HCEC 1CT (cell line): ENCODE results near the gene CLCN4.

ENCODE experiments used
- DNase-seq: peaks from one replicate; pipeline ENCODE4 v3.0.0-alpha.2; 2017

The CLCN4 gene

DNA sequence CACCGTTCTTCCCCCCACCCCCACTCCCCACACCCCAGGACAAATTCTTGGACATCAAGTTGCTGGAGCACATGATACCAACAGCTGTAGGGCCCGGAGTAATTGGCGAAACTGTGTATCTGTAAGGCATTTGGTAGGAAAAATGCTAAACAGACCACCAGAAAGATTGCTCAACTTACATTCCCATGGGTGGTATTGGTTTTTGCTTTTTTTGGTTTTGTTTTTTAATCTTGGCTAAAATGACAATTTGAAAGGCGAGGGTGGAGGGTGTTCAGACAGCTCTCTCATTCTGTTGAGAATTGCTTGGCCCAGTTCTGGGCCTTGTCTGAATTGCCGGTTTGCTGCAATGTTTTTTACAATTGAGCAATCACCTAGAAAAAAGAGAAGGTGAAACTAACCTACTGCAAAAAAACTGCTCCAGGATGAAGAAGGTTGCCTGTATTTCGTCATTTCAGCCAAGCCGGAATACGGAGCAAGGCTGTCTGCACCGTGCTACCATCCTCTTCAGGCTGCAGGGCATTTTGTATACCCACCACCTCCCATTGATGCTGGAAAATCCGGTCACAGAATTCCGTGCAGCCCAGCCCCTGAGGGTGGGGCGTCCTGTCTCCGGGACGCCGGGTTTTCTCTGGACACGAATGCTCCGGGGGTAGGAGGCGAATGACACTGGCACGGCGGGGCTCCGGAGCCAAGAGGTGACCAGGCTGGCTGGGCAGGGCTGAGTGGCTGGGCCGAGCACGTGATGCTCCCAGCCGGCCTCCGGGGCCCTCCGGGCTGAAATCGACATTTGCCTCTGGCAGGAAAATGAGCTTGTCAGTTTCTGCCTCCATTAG lies at the start of gene CLCN4:
Gene CLCN4, plus strand, starts transcription at position 777 of the 833 bp plus-strand sequence. CDS start 28,058 bp downstream, outside the sequence.
- no peak for DNase-seq

DNA sequence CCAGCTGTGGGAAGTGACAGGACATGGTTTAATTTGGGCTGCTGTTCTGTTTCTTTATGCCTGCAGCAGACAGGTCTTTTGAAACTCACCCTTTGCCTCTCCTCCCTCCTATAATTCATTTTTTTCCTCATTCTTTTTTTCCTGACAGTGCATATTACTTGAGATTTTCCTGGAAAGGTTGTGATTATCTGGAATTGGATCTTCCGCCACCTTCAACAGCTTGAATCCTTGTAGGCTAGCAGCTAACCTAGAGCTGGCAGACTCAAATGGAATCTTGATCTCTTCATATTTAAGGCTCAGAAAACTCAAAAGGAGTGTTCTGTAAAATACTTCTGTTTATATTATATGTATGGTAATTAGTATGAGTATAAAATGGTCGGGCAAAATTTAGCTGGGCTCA lies 49.3 kb upstream of the CLCN4 start:
- no peak for DNase-seq

DNA sequence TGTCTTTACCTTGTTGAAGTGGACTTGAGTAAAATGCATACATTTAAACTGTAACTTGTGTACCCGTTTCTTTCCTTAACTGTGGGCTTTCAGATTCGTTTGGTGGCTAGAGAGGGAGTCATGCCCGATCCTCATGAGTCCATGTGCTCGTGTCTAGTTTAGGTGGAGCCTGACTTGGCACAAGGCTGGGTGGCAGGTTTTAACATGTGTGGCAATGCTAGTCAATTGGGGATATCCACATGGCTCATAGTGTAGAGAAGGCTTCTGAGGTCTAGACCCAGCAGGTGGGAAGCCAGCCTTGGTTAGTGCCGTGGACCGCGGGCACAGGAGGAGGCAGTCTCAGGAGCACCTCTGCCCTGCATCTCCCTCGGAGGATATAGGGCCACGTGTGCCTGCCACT lies 48.5 kb upstream of the CLCN4 start:
- DNase-seq: no peak

DNA sequence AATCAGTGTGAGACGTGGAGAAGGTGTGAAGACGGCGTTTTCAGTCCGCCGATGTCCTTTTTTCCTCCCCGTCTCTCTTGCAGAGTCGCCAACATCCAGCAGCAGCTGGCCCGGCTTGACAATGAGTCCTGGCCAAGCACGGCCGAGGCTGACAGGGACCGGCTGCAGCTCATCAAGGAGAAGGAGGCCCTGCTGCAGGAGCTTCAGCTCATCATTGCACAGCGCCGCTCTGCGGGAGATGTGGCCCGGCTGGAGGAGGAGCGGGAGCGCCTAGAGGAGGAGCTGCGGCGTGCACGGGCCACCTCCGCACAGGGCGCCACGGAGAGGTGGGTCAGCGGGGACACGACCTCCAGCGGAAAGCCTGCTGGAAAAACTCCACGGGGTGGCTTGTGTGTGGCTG lies 47.1 kb upstream of the CLCN4 start:
- DNase-seq: no peak

DNA sequence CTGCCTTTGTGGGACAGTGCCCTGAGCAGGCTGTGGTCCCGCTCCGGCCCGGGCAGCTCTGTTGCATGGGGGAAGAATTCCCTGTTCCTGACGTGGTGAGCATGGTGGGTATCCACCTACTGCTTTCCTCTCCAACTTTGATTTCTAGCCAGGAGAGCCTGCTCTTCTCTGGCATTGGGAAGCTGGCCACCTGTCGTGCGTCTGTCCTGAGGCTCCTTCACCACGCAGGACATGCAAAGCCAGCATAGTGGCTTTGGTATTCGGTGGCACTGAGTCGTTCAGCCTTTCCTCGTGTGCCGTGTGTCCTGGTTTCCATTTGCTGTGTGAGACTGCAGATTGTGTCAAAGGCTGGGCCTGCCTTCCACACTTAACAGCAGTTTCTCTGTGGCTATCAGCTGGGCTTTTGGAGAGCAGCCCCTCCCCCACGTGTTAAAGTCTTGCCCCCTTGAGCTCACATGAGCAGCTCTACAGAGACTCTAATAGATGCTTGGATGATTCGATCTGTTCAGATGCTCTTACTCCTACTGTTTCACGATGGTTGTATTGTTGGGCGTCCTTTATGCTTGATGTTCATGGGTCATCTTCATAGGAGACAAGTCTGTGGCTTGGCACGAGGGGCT lies 46.3 kb upstream of the CLCN4 start:
- DNase-seq: no peak

DNA sequence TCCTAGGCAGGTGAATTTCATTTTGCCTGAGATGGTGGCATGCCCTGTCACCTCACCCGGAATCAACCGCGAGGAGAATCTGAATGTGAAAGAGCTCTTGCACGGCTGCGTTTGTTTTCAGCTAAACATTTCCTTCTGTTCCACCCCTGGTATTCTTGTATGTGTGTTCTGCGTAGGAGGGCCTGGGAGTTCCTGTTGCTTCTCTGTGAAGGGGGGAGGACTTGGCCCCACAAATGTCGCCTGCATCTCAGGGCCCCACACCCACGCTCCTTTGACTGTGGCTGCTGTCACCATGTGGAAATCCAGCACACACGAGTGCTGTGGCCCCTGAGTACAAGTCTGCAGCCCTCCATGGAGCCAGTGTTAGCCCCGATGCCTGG lies 45.8 kb upstream of the CLCN4 start:
- no peak for DNase-seq

DNA sequence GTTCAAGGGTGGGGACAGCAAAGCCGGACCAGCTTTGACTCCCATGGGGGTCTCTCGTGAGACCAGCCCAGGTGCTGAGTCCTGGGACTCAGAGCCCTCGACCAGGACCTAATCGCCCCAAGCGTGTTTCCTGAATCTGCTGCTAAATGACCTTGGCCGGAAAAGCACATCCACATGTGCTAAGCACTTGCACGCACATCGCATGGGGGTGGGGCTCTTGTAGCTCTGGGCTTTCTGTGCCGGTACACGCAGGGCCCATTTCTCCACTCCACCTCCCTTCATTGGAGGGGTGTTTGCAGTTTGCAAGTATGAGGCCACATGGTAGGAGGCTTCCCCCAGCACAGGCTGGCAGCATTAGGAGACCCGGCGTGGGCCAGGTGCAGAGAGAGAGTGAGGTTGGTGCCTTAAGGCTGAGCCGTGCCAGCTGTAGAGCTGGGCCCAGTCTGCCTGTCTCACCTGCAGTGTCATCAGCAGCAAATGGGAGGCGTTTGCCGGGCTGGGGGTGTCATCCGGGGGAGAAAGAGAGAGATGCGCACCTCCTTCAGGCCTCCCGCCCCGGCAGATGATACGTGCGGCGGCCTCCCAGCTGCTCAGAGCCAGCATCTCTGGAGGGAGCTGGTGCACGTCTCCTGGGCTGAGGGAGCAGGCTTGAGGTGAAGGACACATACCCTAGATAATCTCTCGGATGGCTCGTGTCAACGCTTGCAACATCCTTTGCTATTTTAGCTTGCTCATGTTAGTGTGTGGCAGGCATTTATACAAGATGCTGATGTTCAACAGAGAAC lies 45.2 kb upstream of the CLCN4 start:
- DNase-seq: no peak

DNA sequence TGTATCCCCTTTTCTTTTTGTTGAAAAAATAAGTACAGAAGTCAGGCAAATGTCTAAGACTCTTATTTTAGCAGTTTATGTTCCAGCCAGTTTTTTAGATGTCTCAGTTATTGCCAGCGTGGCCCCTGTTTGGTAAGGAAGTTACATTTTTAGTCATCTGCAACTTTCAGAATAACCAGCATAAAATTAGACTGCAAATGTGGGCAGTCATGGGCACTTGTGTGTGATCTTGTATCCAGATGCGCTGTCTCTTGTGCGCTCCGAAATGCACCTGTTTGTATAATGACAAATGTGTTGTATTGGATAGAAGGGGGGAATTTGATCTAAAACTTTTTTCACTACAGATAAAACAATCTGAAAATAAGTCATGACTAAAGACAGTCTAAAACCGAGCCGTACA lies 44.3 kb upstream of the CLCN4 start:
- no peak for DNase-seq

DNA sequence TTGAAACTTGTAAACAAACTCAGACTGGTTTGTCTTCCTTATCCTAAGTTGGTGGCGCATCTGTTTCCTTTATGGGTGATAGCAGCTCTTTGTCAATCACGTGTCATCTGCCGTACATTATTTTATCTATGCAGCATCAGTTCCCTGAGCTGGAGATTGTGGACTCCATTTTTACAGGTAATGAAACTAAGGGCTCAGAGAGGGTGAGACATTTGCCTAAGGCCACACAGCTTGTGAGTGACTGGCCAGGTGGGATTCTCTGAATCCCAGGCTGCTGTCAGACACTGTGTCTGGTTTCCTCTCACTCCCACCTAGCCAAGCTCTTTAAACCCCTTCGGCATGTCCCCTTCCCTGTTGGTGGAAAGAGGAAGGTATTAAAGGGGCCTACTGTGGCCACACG lies 41.7 kb upstream of the CLCN4 start:
- no peak for DNase-seq

DNA sequence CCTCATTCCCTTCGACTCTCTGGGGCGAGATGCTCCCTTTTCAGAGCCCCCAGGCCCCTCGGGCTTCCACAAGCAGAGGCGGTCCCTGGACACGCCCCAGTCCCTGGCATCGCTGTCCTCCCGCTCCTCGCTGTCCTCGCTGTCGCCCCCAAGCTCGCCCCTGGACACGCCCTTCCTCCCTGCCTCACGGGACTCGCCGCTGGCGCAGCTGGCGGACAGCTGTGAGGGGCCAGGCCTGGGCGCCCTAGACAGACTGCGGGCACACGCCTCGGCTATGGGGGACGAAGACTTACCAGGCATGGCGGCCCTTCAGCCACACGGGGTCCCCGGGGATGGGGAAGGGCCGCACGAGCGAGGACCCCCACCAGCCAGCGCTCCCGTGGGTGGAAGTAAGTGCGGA lies 39.5 kb upstream of the CLCN4 start:
- DNase-seq: no peak

DNA sequence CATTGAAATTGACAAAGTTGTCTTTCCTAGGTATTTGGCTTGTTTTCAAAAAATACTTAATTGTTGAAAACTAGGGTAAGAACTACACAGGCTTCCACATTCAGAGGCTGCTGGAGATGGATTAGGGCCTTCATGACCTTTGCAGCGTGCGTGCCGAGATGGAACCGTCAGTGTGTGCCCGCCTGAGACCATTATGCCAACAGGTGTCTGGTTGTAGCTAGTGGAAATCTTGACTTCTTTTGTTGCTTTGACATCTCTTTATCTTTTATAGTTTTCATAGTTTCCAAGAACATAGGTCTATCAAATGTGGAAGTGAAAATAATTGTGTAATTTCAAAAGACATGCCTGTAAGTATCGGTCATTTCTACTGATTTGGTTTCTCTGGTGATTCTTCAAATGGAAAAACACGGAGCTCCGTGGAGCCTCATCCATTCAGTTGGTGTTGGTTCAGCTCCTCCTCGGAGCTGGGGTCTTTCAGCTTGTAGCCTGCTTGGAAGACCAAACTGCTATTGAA lies 38.9 kb upstream of the CLCN4 start:
- DNase-seq: no peak

DNA sequence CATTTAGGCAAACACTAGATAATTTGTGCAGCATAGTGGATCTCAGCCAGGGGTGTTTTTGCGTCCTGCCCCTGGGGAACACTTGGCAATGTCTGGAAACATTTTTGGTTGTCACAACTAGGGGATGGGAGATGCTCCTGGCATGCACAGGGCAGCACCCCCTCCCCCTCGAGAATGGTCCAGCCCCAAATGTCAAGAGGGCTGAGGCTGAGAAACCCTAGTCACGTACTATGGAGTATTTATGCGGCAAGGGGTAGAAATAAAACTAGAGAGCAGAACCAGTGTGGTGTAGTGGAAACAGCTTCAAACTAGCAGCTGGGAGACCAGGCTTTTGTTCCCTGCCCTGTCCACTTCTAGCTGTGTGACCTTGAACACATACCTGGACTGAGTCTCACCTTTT lies 38.2 kb upstream of the CLCN4 start:
- no peak for DNase-seq

DNA sequence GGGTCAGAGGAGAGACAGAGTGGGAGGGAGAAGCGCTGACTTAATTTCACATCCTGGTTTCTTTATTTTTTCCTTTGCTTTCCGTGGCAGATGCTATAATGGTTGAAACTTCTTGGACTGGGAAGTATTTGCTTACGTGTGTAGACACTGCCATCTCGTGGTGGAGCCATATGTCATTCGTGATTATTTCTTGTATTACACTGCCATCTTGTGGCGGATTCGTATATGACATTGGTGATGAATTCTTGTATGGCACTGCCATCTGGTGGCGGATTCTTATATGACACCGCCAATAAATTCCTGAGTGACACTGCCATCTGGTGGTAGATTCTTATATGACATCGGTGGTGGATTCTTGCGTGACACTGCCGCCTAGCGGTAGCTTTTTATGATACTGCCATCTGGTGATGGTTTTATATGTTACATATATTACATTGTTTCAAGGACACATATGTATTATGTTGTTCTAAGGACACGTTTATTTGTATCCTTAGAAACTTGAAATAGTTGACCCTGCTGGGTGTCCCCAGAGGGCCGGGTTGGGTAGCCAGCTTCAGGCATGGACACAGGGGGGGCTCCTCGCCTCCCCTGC lies 37.3 kb upstream of the CLCN4 start:
- peak; percentile 38 for DNase-seq

DNA sequence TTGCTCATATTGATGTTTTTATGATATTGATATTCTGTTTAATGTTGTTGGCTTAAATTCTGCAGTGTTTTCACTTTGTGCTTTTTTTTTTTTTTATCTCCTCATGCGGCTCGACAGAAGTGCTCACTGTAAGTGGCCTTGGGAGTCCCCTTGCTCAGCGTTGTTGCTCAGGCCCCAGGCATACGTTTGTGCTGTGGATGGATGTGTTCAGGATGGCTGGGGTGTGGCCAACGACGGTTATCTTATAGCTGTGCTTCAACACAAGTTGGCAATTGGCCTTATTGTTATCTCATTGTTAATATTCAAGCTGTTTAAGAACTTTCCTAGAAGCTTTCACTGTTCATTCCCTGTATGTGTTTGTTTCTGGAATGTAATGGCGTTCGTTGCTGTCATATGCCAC lies 36.4 kb upstream of the CLCN4 start:
- no peak for DNase-seq

DNA sequence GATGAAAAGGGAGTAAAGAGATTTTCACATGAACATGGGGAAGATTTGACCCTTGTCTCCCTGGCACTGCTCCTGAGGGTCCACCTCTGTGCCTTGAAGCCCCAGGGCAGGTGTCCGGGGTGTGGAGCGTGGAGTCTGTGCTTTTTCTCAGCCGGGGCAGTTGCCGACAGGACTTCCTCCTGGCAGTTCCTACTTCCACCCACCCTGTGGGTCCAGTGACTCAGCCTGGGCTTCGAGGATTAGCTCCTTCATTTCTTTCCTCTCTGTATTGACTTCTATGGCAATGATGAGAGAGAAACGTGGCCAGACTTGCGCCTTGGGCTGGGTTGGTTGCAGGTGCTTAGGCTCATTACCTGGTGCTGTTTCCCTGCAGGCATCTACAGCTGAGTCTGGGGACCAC lies 35.9 kb upstream of the CLCN4 start:
- DNase-seq: no peak

DNA sequence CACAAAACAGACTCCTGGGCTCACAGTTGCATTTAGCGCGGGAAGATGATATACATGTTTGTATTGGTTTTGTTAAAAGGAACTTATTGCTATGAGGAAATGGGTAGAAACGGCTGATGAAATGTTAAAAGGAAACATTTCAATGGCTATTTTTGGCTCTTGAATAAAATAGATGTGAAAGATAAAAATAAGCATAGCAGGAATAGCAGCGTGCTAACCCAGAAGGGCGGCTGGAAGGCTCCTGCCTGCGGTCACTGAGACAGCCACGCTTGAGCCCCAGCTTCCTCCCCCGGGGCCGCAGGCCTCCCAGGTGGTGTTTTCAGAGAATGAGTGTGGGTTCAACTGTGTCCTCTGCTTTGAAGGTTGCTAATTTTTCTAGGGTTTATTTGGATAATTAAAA lies 35.0 kb upstream of the CLCN4 start:
- DNase-seq: no peak

DNA sequence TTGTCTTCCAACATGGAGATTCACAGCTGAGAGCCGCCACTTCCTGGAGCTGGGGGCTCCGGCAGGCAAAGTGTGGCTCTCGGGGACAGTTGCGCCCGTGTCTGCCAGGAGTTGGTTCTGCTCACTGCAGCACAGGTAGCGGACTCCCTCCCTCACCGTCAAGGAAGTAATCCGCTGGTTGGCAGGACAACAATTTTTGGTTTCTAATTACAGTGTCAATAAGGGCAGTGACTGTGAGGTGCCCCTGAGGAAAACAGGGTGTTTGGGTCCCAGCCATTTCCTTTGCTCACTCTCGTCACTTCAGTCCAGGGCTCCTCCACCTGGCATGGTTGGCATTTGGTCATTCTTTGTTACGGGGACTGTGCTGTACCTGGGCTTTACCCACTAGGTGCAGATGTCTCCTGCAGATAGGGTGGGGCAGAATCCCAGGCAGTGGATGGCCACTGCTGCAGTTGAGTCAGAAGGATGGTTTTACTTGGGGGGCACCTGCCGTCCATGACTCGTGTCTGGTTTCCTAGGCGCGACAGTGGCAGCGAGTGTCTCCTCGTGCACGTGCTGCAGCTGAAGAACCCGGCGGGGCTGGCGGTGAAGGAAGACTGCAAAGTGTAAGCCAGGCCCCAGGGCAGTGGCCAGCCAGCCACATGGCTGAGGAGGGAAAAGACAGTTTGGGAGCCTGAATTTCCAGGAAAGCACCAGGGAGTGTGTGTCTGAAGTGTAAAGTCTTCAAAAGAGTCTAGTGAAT lies 32.1 kb upstream of the CLCN4 start:
- DNase-seq: no peak

DNA sequence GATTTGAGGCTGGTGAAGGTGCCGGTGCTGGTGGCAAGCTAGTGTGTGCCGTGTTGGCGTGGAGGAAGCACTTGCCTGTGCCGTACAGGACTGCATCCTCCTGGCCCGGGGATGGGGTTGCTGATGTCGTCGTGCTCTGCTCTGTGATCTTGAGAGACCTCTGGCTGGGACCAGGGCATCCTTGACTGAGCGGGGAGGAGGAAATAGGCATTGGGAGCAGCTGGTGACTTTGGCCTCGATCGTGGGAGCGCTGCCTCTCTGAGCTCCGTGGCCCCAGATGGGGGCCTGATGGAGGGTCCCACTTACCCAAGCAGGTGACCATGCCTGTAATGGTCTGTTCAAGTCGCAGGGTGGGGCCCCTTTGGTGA lies 31.5 kb upstream of the CLCN4 start:
- no peak for DNase-seq

DNA sequence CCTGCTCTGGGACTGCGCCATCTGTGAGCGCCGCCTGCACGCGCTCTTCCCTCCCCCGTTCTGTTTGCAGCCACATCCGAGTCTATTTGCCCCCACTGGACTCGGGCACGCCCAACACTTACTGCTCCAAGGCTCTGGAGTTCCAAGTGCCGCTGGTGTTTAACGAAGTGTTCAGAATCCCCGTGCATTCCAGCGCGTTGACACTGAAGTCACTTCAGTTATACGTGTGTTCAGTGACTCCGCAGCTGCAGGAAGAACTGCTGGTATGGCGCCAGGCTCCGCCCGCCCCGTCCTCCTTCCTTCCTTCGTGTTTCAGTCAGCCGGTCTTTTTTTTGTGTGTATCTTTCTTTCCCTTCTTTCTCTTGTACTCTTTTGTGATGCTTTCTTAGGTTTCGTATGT lies 30.7 kb upstream of the CLCN4 start:
- no peak for DNase-seq

DNA sequence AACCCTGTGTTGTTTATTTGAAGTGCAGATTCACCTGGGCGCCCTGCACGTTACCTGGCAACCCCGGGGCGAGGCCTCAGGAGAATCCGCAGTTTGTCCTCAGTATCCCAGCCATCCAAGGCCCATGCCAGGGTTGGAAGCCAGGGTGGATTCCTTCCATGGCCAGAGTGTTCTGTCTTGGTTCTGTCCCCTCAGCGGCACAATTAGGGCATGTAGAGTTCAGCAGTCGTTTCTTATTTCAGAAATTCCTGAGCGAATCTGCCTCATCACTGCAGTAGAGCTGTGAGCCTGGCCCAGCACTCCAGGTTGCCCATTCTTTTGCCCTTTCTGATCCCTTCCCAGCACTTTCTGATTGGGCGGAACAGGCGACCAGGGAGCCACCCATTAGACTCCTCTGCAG lies 29.9 kb upstream of the CLCN4 start:
- no peak for DNase-seq

DNA sequence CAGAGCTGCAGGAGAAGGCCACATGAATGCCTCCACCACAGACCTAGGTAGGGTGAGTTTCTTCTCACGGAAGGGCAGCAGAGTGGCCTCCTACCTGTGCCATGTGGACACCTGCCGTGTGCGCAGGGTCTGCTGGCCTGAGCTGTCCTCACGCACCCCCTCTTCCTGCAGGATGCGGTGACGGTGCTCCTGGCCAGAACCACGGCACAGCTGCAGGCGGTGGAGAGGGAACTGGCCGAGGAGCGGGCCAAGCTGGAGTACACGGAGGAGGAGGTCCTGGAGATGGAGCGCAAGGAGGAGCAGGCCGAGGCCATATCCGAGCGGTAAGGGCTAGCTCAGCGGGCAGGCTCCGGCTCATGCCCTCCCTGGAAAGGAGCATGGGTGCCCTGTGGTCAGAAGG lies 28.4 kb upstream of the CLCN4 start:
- no peak for DNase-seq

DNA sequence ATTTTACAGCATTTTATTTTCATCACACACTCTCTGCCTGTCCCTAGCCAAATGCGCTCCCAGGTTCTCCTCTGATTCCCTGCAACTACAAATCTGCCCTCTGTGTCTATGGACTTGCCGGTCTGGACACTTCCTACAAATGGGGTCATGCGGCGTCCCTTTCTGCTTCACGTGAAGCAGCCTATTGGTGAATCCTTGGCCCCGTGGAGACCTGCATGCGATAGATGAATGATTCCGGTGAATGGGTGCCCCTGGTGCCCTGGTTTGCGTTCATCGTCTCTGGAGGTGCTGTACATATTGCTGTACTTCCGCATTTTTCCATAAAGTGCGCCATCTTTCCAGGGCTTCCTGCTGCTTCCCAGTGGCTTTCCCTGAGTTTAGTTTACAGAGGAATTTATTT lies 27.5 kb upstream of the CLCN4 start:
- DNase-seq: no peak

DNA sequence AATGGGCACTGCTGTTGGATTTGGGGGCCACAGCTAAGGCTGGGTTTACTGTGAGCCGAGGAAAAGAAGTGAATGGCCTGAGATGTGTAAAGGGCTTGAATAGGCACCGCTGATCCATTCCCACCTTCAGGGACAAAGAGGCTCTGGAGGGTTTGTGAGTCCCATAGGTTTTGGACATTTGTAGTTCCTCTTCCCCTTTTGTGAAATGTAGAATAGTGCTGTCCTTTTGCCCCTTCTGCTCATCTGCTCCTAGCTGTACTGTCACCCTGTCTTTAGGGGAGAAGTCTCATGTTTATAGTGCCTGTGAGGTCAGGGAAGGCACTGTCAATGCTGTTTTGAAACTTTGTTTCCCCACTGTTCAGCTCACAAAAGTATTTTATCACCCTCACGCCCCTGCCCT lies 26.4 kb upstream of the CLCN4 start:
- DNase-seq: no peak
